Ishikawa (cell line): ENCODE data around the gene MT1X.

Source experiments
- EP300 ChIP-seq: IDR thresholded peaks from 2 replicates; pipeline ENCODE4 v1.6.1; 2012; ENCODE audit warnings: borderline replicate concordance
- TAF1 ChIP-seq: IDR thresholded peaks from 2 replicates; pipeline ENCODE4 v1.6.1; 2012; ENCODE audit warnings: low read depth, mild to moderate bottlenecking

- no peak for TF ChIP-seq TAF1
- no peak for TF ChIP-seq EP300
Observed at GRCh38 chr16:56639045-56639444, 43.2 kb upstream of the MT1X start.
